HG03354 (cell line): ENCODE results near the gene SPATA3.
A peak's percentile ranks its signal among the peaks of the same experiment; 100 is the strongest.
"Not testable (repeated sequence)": the region's sequence is repeated elsewhere in the genome, so short reads cannot be mapped to it uniquely, and the experiment has no call there.

Source experiments
- ATAC-seq: cut with Tn5 transposase; IDR thresholded peaks from one replicate; pipeline ENCODE4 v1.9.1; 2021; ENCODE audit warnings: mild to moderate bottlenecking; ENCODE audit not compliant: unreplicated experiment, poor library complexity, severe bottlenecking

SPATA3 gene

GRCh38 chr2:230967113-230967512 lies 28.8 kb upstream of the SPATA3 start:
- ATAC-seq = no peak

- ATAC-seq = not testable (repeated sequence)
Measured at GRCh38 chr2:230968314-230968713, 27.6 kb upstream of the SPATA3 start.

GRCh38 chr2:230968921-230969658 lies 26.8 kb upstream of the SPATA3 start:
- ATAC-seq = no peak

- no peak for ATAC-seq
Measured at GRCh38 chr2:230969659-230970015, 26.3 kb upstream of the SPATA3 start.

GRCh38 chr2:230972046-230972445 lies 23.9 kb upstream of the SPATA3 start:
- no peak for ATAC-seq

- ATAC-seq = peak; percentile 93
Measured at GRCh38 chr2:230974096-230974913, 21.6 kb upstream of the SPATA3 start.

- no peak for ATAC-seq
Measured at GRCh38 chr2:230975927-230976326, 20.0 kb upstream of the SPATA3 start.

GRCh38 chr2:230976671-230977171 lies 19.2 kb upstream of the SPATA3 start:
- ATAC-seq = no peak

GRCh38 chr2:230980468-230980867 lies 15.5 kb upstream of the SPATA3 start:
- ATAC-seq = no peak

GRCh38 chr2:230981704-230982103 lies 14.2 kb upstream of the SPATA3 start:
- ATAC-seq = no peak

GRCh38 chr2:230982126-230982525 lies 13.8 kb upstream of the SPATA3 start:
- ATAC-seq = no peak

- ATAC-seq = no peak
Measured at GRCh38 chr2:230982528-230982927, 13.4 kb upstream of the SPATA3 start.

- ATAC-seq = no peak
Measured at GRCh38 chr2:230983566-230983965, 12.4 kb upstream of the SPATA3 start.

- ATAC-seq = peak; percentile 93
Measured at GRCh38 chr2:230984393-230985220, 11.3 kb upstream of the SPATA3 start.

GRCh38 chr2:230985519-230986231 lies 10.2 kb upstream of the SPATA3 start:
- no peak for ATAC-seq

GRCh38 chr2:230986520-230987136 lies 9.3 kb upstream of the SPATA3 start:
- ATAC-seq = no peak

GRCh38 chr2:230987137-230988020 lies 8.5 kb upstream of the SPATA3 start:
- no peak for ATAC-seq

GRCh38 chr2:230989731-230990130 lies 6.2 kb upstream of the SPATA3 start:
- no peak for ATAC-seq
